Left lobe of liver (tissue), 2 donors: Measurements from ENCODE around the gene ATF6B. TPM values are rescaled to one million over a fixed set of nuclear protein-coding genes. Genes with fewer than 3 reads are reported as not detected.

Experiments used
- ATAC-seq: fragments of 200-7000 bp; cut with Tn5 transposase; one replicate; pipeline ENCODE4 v1.9.1; 2020; ENCODE audit warnings: mild to moderate bottlenecking, moderate library complexity
- DNase-seq: peaks from one replicate; pipeline ENCODE4 v3.0.0-alpha.2; 2020; ENCODE audit warnings: low spot score
- total RNA-seq: library from RNA; stranded (reverse); gene quantifications from one replicate; pipeline ENCODE4 v1.2.1, GENCODE V29; 2021
- donor health status: DM: no; HTN: no; CAD: no; lungs with moderate emphysema.
- donor health status: DM: no; HTN: yes; CAD: no.

ATF6B gene
- 31.7 TPM for total RNA-seq

DNA sequence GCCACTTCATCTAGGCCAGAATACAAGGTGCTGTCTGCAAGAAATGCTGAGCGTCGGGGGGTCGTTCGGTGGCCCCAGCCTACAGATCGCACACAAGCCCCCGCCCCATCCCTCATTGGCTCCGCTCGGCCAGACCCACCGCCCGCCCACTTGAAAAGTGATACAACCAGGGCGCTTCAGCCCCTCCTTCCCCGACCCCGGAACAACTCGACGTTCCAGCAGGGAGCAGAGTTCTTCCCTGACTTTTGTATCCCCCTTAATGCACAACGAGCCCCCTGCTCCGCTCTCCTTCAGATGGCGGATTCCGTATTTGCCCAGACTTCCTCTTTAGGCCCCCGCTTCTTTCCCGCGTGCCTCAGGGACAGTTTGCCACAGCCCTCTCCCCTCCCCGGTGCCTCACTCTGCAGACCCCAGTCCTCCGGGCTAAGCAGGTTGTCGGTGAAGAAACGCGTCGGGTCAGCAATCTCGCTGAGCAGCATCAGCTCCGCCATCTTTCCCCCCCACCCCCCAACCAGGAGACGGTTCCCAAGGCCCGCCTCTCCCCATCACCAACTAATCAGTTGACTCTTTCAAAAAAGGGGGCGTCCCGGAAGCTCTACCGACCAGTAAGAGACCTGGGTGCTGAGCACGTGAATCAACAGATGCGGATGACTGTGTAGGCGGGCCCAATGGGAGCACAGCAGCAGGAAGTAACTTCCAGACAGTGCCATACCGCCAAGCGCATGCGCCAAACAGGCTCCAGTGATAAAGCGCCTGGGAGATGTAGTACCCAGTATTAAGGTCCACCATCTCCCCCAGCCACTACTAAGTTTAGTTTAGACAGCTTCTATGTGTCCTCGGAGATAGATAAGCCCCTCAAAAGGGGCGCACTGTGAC lies at the start of gene ATF6B:
Gene ATF6B, minus strand, starts transcription at position 530 of the 876 bp plus-strand sequence. Its CDS starts 39 bp downstream, at position 491.
- ATAC-seq (peak; percentile 87), DNase-seq (peak; percentile 99)

DNA sequence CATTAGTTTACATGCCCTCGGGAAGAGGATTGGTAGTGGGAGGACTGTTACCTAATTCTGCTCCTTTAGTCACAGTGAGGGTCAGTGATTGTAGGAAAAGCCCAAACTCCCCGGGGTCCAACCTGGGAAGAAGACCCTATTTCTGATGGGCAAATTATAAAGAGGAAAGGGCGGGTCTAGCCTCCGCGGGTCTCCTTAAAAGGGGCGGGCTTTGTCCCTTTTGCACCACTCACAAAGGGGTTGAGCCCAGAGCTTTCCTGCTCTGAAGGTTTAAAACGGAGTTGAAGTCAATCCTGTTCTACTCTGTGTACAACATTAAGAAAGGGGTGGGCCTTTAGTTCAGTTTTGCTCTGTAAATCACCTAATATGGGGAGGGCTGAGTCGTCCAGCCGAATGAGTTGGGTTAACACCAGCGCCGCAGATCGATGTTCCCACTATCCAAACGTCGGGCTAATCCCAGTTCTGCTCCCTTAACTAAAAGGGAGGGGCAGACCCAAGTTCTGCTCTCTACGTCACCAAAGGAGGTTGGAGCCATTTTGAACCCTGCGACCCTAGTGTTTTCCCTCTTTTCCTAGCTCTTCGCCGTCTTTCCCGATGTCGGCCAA lies 49.2 kb upstream of the ATF6B start:
- DNase-seq = no peak
- peak; percentile 5 for ATAC-seq

DNA sequence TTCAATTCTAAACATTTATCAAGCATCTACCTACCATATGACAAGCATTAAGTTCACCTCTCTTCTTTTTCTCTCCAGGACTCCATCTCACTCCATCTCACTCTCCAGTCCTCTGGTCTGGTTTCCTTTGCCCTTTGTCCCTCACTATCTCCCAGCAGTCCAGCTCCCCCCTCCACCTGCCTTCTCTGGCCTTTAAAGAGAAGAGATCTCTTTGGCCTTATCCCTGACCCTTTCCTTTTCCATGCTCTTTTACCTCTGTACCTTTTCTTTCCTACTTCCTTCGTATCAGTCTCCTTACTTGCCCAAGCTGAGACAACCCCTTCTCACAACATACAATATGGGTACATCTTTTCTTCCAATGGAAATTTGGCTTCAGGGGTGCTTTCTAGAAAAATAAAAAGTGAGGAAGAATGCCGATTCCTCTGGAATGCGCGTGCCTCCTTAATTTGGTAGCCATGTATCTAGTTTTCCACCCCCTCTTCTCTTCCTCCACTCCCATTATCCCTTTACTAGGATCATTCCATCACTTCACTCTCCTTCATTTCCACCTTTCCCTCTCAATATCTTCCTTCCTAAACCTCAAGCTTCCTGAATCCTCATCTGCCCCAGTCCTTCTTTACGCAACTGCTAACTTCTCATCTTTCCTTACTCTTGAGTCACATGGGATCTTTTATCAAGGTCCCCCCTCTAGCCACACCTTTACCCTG lies 48.6 kb upstream of the ATF6B start:
- DNase-seq = no peak
- peak; percentile 16 for ATAC-seq

DNA sequence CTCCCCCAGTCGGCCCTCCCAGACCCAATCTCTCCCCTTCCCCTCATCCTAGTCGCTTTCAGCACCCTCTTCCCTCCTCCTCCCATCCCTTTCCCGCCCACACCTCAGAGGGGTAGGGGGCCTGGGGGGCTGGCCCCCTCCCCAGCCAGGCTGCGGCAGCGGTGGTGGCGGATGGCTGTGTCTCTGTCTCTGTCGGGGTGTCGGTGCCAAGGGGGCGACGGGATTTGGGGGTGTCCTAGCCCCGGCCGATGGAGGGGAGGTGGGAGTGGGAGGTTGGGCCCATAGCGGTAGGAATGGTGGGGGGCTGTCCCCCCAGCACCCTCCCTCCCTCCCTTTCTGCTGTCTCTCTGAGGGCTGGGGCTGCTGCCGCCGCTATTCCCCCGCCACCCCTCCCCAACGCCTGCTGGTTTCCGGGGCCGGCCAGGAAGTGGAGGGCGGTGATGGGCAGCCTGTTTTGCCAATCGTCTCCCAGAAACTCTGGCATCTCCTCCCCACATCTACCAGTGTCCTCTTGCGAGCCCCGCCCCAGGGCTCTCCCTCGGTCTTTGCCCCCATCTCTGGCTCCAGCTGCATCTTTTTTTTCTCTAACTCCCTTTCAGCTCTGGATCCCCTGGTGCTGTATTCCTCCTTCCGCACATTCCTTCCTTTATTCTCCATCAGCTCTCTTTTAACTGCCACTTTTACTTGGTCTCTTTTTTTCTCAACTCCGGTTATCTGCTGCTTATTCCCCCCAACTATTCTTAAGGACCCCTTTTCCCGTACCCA lies 47.8 kb upstream of the ATF6B start, which contains the start of gene AGPAT1:
Gene AGPAT1, minus strand, starts transcription at position 374 of the 765 bp plus-strand sequence. CDS start 4,588 bp downstream, outside the sequence.
- ATAC-seq = peak; percentile 74
- peak; percentile 99 for DNase-seq

DNA sequence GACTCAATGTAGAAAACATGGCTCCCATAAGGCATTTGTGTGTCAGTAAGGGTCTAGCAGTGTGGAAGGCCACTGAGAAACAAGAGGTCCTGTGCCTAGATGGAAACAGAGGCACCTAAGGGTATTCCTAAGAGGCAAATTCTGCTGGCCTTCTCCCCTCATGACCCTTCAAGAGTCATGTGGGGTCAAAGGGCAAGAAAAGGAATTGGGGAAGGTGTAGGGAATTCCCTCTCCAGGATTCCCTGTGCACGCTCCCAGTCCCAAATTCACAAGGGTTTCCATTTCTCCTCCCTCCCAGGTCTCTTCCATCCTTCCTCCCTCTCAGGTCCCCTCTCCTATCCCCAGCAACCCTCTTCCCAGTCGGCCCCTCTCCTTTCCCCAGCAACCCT lies 47.3 kb upstream of the ATF6B start:
- ATAC-seq = no peak
- no peak for DNase-seq

DNA sequence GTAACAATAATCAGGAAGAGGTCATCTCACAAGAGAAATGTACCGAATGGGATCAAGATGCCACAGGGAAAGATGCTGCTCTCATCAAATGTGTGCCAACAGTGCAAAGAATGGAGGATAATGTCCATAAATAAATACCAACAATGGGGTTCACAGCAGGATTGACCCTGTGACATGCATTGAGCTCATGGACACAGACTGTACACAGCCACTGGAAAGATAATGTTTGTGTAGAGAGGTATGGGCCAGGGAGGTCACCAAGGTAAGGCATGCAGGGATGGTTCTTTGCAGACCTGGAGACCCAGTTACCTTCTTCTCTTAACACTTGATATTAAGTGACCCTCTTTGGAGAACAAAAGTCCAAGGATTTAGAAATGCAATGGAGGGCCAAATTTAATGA lies 46.4 kb upstream of the ATF6B start:
- DNase-seq (no peak), ATAC-seq (no peak)

DNA sequence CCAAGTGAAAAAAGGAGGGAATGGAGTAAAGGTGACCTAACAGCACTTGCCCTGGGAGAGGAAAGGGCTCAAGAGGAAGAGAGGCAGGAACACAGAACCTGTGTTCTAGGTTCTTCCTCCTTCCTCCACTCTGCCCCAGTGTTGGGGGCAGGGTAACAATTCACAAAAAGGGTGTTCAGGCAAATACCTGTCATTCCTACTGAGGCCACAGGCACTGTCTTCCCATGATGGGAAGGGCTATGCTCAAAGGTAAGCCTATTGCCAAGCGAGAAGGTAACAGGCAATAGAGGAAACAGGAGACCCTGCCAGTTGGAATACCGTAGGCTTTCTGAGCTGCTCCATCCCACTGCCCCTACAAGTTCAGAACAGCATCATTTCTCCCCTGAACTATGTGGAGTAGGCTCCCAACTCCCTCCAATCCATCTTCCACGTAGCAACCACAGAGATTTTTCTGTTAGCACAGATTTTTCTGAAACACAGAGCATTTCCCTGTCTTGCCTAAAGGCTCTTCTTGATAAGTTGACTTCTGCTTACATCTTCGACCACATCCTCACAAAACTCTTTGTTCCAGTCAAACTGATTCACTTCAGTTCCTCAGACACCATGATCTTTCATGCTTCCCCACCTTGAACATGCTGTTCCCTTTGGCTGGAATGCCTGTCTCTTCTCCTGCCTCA lies 45.1 kb upstream of the ATF6B start:
- DNase-seq (no peak), ATAC-seq (no peak)

DNA sequence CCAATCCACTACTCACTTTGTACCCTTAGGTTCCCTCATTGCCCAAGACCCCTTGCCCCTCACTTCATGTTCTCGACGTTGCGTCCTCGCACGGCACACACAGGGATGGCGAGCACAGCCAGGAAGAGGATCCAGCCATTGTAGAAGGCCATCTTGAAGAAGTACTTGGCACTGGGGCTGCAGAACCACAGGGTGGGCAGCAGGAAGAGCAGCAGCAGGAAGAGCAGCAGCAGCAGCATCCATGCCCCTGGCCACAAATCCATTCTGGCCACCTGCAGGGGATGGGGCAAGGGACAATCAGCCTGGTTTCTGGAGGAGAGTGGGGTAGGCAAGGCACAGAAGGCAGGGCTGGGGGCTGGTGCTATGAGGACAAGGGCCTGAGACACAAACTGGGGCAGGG lies 43.2 kb upstream of the ATF6B start:
- no peak for ATAC-seq
- DNase-seq = no peak

DNA sequence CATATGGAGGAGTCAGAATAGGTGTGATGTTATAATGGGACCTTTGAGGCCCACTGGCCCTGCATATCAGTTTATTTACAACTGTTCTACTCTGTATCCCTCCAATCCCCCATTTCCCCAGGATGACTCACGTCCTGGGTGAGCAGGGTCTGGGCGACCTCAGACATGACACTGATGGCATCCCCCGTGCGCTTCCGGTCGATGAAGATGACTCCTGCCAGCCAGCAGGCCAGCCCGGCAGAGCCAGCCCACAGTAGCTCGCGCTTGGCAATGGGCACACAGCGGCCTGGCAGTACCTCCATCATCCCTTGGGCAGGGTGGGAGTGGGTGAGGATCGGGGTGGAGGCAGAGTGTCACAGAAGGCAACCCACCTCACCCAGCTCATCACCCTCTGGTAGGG lies 42.2 kb upstream of the ATF6B start:
- DNase-seq (no peak), ATAC-seq (no peak)

DNA sequence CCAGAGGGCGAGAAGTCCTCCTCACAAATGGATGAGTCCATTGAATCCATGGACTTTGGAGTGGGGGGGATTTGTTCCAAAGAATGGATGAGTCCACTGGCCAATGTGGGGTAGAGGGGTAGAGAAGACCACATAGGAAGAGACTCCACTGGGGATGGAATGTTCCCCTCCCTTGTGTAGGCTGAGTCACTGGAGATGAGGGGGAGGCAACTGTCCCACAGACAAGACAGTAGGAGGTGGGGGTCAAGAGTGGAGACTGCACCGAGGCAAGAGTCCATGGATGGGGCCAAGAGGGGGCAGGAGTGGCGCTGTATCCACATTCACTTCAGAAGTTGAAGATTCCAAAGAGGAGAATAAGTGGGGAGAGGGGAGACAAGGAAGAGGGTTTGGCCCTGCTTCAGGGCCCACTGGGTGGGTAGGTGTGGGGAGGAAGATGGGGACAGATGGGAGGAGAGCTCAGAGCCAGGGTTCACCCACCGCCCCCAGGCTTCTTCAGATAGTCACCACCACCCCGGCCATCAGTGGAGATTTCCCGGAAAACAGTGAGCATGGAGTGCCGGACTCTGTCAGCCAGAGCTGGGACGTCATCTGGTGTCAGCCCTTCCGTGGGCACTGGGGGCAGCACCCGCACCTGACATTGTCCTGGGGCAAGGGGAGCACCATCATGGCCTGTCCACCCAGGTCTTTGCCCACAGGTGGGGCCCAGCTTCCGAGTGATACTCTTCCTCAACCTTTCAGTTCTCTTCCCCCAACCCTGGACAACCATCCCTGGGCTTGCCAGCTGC lies 41.0 kb upstream of the ATF6B start:
- ATAC-seq = peak; percentile 21
- DNase-seq = no peak

DNA sequence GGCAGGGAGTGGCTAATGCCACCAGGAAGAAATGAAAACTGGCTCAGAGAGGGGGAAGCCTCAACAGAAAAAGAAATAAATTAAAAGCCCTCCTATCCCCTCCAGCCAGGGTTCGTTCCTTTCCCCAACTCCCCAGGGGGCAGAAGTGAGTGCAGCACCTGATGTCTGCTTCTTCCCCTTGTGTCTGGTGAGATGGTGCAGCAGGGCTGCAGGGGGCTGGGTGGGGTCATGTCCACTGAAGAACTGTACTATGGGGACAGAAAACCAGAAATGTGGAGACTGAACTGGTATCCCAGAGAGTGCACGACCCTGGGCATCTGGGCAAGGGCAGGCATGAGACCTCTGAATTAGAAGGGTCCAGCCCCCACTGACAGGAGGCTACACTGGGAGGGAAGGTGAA lies 40.3 kb upstream of the ATF6B start:
- ATAC-seq = no peak

DNA sequence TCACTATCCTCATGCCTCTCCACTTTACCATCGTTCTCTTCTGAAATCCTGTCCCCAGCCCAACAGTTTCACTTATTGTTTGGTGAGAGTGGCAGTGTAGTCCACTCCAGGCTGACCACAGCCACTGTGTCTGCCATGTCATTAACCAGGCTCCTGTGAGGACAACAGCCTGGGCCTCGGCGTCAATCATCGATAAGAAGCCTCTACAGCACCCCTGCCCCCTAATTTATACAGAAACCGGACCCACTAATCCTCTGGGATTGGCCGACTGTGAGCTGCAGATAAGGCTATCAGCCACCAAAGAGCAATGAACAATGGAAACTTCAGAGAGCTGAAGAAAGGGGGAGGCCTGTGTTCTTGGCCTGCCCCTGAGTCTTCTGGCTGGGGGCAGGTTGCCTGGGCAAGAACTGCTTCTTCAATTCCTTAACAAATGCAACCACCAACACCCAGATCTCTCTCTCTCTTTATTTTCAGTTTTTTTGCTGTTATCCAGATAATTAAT lies 39.8 kb upstream of the ATF6B start:
- DNase-seq = no peak
- ATAC-seq = no peak

More for the DNA sequence above, 40.3 kb upstream of the ATF6B start:
- DNase-seq = no peak

DNA sequence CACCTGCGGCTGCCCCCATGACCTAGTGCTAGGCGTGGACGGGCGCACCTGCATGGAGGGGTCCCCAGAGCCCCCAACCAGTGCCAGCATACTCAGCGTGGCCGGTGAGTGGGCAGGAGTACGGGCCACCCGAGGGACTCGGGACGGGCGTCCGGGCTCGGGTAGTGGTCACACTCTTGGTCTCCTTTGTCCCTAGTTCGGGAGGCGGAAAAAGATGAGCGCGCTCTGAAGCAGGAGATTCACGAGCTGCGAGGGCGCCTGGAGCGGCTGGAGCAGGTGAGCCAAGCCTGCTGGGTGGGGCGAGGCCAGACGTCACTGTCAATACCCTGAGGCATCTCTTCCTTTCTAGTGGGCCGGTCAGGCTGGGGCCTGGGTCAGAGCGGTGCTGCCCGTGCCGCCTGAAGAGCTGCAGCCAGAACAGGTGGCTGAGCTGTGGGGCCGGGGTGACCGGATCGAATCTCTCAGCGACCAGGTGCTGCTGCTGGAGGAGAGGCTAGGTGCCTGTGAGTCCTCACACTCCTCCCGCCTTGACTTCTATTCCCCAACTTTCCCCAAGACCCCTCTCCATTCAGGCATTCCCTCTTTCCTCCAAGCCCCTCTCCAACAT lies 39.2 kb upstream of the ATF6B start:
- no peak for ATAC-seq
- no peak for DNase-seq

DNA sequence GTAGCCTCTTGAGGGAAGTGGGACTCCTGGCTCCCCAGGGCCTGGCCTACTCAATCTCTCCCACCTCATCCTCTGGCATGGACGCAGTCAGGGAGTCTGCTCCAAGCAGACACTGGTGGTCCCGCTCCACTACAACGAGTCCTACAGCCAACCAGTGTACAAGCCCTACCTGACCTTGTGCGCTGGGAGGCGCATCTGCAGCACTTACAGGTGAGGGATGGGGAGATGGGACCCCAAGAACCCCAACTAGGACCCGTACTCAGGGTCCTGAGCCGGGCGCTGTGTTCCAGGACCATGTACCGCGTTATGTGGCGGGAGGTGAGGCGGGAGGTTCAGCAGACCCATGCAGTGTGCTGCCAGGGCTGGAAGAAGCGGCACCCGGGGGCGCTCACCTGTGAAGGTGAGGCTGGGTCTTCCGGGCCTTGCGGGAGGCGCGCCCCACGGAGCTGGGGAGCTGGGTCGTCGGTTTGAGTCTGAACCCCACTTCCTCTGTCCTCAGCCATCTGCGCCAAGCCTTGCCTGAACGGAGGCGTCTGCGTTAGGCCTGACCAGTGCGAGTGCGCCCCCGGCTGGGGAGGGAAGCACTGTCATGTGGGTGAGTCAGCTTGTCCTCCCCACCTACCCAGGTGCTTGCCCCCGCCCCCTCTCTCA lies 38.5 kb upstream of the ATF6B start:
- DNase-seq (no peak), ATAC-seq (no peak)

DNA sequence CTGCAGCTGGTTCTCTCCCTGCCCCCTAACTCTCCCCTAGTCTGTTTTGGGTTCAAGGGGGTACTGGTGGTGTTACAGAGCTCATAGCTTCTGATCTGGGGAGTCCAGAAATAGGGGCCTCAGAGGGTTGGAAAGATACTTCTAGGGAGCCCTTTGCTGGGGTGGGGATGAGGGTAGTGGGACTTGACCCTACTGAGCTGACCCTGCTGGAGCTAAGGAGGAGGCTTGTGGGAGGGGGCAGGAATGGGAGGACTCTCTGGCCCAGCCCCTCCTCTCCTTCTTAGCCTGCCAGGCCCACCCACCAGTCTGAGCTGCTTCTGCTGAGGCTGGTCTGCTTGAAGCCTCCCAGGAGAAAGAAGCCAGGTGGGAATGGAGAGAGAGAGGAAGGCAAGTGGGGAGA lies 36.2 kb upstream of the ATF6B start, which contains the start of gene EGFL8:
Gene EGFL8, plus strand, starts transcription at position 301 of the 400 bp plus-strand sequence. CDS start 1,571 bp downstream, outside the sequence.
- DNase-seq (no peak), ATAC-seq (no peak)

DNA sequence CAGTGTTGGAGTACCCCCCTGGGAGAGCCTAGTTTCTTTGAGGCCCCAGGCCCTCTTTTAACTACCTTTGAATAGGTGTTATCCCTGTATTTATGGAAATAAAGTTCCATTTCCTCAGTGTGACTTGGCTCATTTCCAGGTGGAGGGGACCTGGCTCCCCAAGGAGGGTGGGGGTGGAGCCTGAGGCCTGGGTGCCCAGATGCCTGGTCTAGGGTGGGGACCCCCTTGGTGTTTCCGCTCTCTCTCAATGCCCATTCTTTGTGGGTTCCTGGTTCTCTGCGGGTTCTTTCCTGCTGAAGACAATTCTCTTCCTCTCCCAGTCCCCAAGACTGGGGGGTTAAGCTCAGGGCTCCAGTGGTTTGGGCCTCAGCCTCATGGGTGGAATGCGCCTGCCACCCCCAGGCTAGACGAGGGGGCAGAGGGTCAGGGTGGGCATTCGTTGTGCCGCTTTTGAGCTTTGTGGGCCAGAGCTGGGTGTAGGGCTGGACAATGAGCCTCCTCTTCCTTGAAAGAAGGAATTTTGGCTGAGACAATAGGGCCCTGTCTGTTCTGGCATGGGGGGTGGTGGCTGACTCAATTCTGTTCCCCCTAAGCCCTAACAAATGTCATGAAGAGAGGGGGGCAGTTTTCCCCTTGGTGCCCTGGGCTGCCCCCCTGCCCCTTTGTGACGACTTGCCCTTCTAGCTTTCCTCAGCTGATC lies 35.7 kb upstream of the ATF6B start:
- DNase-seq (no peak), ATAC-seq (no peak)

DNA sequence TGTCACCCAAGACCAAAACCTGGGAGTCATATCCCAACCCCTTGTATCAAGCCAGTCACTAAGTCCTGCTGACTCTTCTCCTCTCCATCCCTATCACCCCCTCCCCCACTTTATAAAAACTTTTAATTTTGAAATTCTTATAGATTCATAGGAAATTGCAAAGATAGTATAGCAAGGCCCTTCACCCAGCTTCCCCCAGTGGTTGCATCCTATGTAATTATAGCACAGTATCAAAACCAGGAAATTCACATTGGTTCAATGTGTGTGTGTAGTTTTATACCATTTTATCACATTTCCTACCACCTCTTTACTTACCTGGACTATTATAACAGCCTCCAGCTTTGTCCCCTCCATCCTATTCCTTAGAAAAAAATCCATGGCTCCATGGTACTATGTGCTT lies 30.0 kb upstream of the ATF6B start:
- no peak for ATAC-seq
- DNase-seq = no peak

DNA sequence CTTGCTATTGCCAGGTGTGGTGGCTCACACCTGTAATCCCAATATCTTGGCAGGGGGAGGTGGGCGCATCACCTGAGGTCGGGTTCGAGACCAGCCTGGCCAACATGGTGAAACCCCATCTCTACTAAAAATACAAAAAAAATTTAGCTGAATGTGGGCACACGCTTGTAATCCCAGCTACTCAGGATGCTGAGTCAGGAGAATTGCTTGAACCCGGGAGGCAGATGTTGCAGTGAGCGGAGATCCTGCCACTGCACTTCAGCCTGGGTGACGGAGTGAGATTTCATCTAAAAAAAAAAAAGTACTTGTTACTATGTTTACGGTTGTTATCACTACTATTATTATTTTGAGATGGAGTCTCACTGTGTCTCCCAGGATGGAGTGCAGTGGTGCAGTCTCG lies 28.8 kb upstream of the ATF6B start:
- no peak for ATAC-seq

More for the DNA sequence above, 28.8 kb upstream of the ATF6B start:
- no peak for DNase-seq
